GM12801 (cell line): ENCODE data around the gene RNF38.

Experiments
- TF ChIP-seq, protein P1 (sequence below): IDR thresholded peaks from one replicate; pipeline ENCODE4 v1.5.1; 2011; ENCODE audit warnings: control low read depth; ENCODE audit not compliant: insufficient read length; ENCODE audit errors: extremely low read depth

The RNF38 gene

DNA sequence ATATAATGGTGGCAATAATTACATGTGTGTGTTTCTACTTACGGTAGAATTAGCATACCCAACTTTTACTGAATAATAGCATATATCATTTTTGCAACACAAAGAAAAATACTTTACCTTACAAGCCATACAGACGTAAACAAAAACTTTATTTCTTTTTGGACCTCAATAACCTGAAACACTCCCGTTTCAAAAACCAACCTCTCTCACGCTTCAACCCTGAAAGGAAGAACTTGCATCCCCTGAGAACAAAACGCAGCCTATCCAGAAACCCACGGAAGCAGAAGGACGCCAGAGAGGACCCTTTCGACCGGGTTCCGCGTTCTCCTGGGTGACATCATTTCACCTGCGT, at the start of gene RNF38:
RNF38 (minus strand) TSS at position 290 of the 352 bp plus-strand sequence; CDS start at position 129, 161 bp downstream.
- TF ChIP-seq, protein P1, sequence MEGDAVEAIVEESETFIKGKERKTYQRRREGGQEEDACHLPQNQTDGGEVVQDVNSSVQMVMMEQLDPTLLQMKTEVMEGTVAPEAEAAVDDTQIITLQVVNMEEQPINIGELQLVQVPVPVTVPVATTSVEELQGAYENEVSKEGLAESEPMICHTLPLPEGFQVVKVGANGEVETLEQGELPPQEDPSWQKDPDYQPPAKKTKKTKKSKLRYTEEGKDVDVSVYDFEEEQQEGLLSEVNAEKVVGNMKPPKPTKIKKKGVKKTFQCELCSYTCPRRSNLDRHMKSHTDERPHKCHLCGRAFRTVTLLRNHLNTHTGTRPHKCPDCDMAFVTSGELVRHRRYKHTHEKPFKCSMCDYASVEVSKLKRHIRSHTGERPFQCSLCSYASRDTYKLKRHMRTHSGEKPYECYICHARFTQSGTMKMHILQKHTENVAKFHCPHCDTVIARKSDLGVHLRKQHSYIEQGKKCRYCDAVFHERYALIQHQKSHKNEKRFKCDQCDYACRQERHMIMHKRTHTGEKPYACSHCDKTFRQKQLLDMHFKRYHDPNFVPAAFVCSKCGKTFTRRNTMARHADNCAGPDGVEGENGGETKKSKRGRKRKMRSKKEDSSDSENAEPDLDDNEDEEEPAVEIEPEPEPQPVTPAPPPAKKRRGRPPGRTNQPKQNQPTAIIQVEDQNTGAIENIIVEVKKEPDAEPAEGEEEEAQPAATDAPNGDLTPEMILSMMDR: no peak

DNA sequence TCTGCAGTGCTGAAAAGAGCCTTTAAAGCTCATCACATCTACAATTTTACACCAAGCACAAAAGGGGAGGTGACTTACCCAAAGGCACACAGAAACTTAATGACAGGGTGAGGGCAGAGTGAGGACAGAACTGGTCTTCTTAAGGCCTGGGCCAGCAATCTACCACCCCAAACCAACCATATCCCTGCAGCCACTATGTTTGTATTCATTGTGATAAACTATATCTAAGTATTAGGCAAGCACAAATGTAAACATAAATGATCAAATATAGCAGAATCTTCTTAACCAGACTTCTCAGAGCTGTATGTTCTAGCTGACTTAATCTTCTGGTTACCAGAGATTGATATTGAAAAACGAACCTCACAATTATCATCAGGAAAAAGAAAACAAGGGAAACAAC, 47.9 kb upstream of the RNF38 start:
- TF ChIP-seq, protein P1: no peak

GRCh38 chr9:36445800-36446361, 45.8 kb upstream of the RNF38 start:
- TF ChIP-seq, protein P1: no peak

- TF ChIP-seq, protein P1: no peak
These were observed 44.1 kb upstream of the RNF38 start for GRCh38 chr9:36444203-36444602.

- TF ChIP-seq, protein P1: no peak
These were observed 43.5 kb upstream of the RNF38 start for GRCh38 chr9:36443581-36443980.

- TF ChIP-seq, protein P1: no peak
These were observed 42.6 kb upstream of the RNF38 start for GRCh38 chr9:36442710-36443109.

DNA sequence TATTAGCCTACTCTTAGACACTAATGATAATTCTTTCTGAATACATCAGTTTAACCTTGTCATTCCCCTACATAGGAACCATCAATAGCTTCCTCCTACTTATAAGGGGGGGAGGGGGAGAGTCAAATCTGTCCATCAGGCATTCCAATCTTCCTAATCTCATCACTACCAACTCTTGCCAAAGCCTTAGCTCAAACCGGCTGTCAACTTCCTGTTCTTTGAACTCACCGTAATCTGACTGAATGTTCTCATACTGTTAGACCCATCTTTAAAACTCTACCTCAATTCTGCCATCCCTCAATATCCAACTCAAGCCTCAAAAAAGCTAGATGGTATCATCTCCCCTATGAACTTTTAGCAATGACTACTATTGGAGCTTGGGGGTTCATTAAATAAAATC, 41.9 kb upstream of the RNF38 start:
- TF ChIP-seq, protein P1: no peak
